ENCODE data around the gene NUDT17.
"Not testable (repeated sequence)": the region's sequence is repeated elsewhere in the genome, so short reads cannot be mapped to it uniquely, and the experiment has no call there.

The NUDT17 gene

GRCh38 chr1:145822779-145823331, 22.6 kb upstream of the NUDT17 start:
- not testable (repeated sequence) for H3K9ac ChIP-seq (ENCODE audit: low read depth in 1 of 2, low read length in 2 of 2)

GRCh38 chr1:145823565-145824498, 21.6 kb upstream of the NUDT17 start, which contains the start of the genes POLR3C and RNF115:
Gene POLR3C, plus strand, starts transcription at chr1:145824200. Its CDS starts 1,577 bp downstream, at chr1:145825777.
Gene RNF115, minus strand, starts transcription at chr1:145824095. Its CDS starts 222 bp downstream, at chr1:145823873.
- no peaks in the 10 kb centered on the region for H3K9me3 ChIP-seq (ENCODE audit: control insufficient read depth in 2 of 2, low read length in 2 of 2)
- peak within 1 kb of the TSS; percentile 66 to 79 for H3K9ac ChIP-seq (ENCODE audit: low read depth in 1 of 2, low read length in 2 of 2)
- H3K4me3 ChIP-seq (ENCODE audit: low read length in 2 of 2), result peak within 1 kb of the TSS; percentile 80 to 91
- H3K27me3 ChIP-seq (ENCODE audit: control insufficient read depth in 2 of 2, insufficient read depth in 2 of 2, low read length in 2 of 2), result no peaks in the 10 kb centered on the region
- H3K36me3 ChIP-seq (ENCODE audit: control insufficient read depth in 2 of 2, insufficient read depth in 2 of 2, low read length in 2 of 2), result peaks cover 24 to 26% of the 10 kb centered on the region in 2 donors
- H3K4me1 ChIP-seq (ENCODE audit: control insufficient read depth in 2 of 2, insufficient read depth in 2 of 2, low read length in 2 of 2), result no peaks in the 10 kb centered on the region
- peak within 1 kb of the TSS; percentile 72 to 89 for H3K27ac ChIP-seq (ENCODE audit: low read depth in 2 of 2, low read length in 2 of 2)

More at GRCh38 chr1:145822779-145823331, 22.6 kb upstream of the NUDT17 start:
- not testable (repeated sequence) for H3K27me3 ChIP-seq (ENCODE audit: control insufficient read depth in 2 of 2, insufficient read depth in 2 of 2, low read length in 2 of 2); H3K4me1 ChIP-seq (ENCODE audit: control insufficient read depth in 2 of 2, insufficient read depth in 2 of 2, low read length in 2 of 2); H3K4me3 ChIP-seq (ENCODE audit: low read length in 2 of 2); H3K27ac ChIP-seq (ENCODE audit: low read depth in 2 of 2, low read length in 2 of 2); H3K9me3 ChIP-seq (ENCODE audit: control insufficient read depth in 2 of 2, low read length in 2 of 2)
- peaks cover 14 to 16% of the 10 kb centered on the region in 2 donors for H3K36me3 ChIP-seq (ENCODE audit: control insufficient read depth in 2 of 2, insufficient read depth in 2 of 2, low read length in 2 of 2)

- H3K27me3 ChIP-seq (ENCODE audit: control insufficient read depth in 2 of 2, insufficient read depth in 2 of 2, low read length in 2 of 2), result no peaks in the 10 kb centered on the region
- H3K27ac ChIP-seq (ENCODE audit: low read depth in 2 of 2, low read length in 2 of 2), result peak overlapping the region; percentile 72 to 89
- peaks cover 31 to 32% of the 10 kb centered on the region in 2 donors for H3K36me3 ChIP-seq (ENCODE audit: control insufficient read depth in 2 of 2, insufficient read depth in 2 of 2, low read length in 2 of 2)
- peak overlapping the region; percentile 80 to 91 for H3K4me3 ChIP-seq (ENCODE audit: low read length in 2 of 2)
- H3K9ac ChIP-seq (ENCODE audit: low read depth in 1 of 2, low read length in 2 of 2), result peak overlapping the region; percentile 66 to 79
- H3K9me3 ChIP-seq (ENCODE audit: control insufficient read depth in 2 of 2, low read length in 2 of 2), result no peaks in the 10 kb centered on the region
- no peaks in the 10 kb centered on the region for H3K4me1 ChIP-seq (ENCODE audit: control insufficient read depth in 2 of 2, insufficient read depth in 2 of 2, low read length in 2 of 2)
Observed at GRCh38 chr1:145824499-145824842, 21.0 kb upstream of the NUDT17 start.

GRCh38 chr1:145826030-145826429, 19.4 kb upstream of the NUDT17 start:
- Histone ChIP-seq H3K4me3 (ENCODE audit: low read length in 2 of 2) (no peak overlapping the region), H3K9me3 (ENCODE audit: control insufficient read depth in 2 of 2, low read length in 2 of 2) (no peaks in the 10 kb centered on the region), H3K27ac (ENCODE audit: low read depth in 2 of 2, low read length in 2 of 2) (no peak overlapping the region), H3K4me1 (ENCODE audit: control insufficient read depth in 2 of 2, insufficient read depth in 2 of 2, low read length in 2 of 2) (no peaks in the 10 kb centered on the region), H3K9ac (ENCODE audit: low read depth in 1 of 2, low read length in 2 of 2) (no peak overlapping the region), H3K36me3 (ENCODE audit: control insufficient read depth in 2 of 2, insufficient read depth in 2 of 2, low read length in 2 of 2) (peaks cover 45 to 47% of the 10 kb centered on the region in 2 donors), H3K27me3 (ENCODE audit: control insufficient read depth in 2 of 2, insufficient read depth in 2 of 2, low read length in 2 of 2) (no peaks in the 10 kb centered on the region)

- Histone ChIP-seq H3K27ac (ENCODE audit: low read depth in 2 of 2, low read length in 2 of 2) (no peak overlapping the region), H3K9me3 (ENCODE audit: control insufficient read depth in 2 of 2, low read length in 2 of 2) (no peaks in the 10 kb centered on the region), H3K9ac (ENCODE audit: low read depth in 1 of 2, low read length in 2 of 2) (no peak overlapping the region), H3K4me1 (ENCODE audit: control insufficient read depth in 2 of 2, insufficient read depth in 2 of 2, low read length in 2 of 2) (no peaks in the 10 kb centered on the region), H3K4me3 (ENCODE audit: low read length in 2 of 2) (no peak overlapping the region), H3K27me3 (ENCODE audit: control insufficient read depth in 2 of 2, insufficient read depth in 2 of 2, low read length in 2 of 2) (no peaks in the 10 kb centered on the region), H3K36me3 (ENCODE audit: control insufficient read depth in 2 of 2, insufficient read depth in 2 of 2, low read length in 2 of 2) (peaks cover 56 to 61% of the 10 kb centered on the region in 2 donors)
Observed at GRCh38 chr1:145827966-145828365, 17.5 kb upstream of the NUDT17 start.

- H3K9ac ChIP-seq (ENCODE audit: low read depth in 1 of 2, low read length in 2 of 2), result no peak overlapping the region
- peaks cover 62 to 66% of the 10 kb centered on the region in 2 donors for H3K36me3 ChIP-seq (ENCODE audit: control insufficient read depth in 2 of 2, insufficient read depth in 2 of 2, low read length in 2 of 2)
Observed at GRCh38 chr1:145828367-145829026, 16.9 kb upstream of the NUDT17 start.

GRCh38 chr1:145830810-145831209, 14.6 kb upstream of the NUDT17 start:
- peaks cover 70 to 82% of the 10 kb centered on the region in 2 donors for H3K36me3 ChIP-seq (ENCODE audit: control insufficient read depth in 2 of 2, insufficient read depth in 2 of 2, low read length in 2 of 2)
- H3K9ac ChIP-seq (ENCODE audit: low read depth in 1 of 2, low read length in 2 of 2); H3K27ac ChIP-seq (ENCODE audit: low read depth in 2 of 2, low read length in 2 of 2); H3K4me1 ChIP-seq (ENCODE audit: control insufficient read depth in 2 of 2, insufficient read depth in 2 of 2, low read length in 2 of 2); H3K27me3 ChIP-seq (ENCODE audit: control insufficient read depth in 2 of 2, insufficient read depth in 2 of 2, low read length in 2 of 2); H3K9me3 ChIP-seq (ENCODE audit: control insufficient read depth in 2 of 2, low read length in 2 of 2); H3K4me3 ChIP-seq (ENCODE audit: low read length in 2 of 2): not testable (repeated sequence)

More at GRCh38 chr1:145828367-145829026, 16.9 kb upstream of the NUDT17 start:
- H3K9me3 ChIP-seq (ENCODE audit: control insufficient read depth in 2 of 2, low read length in 2 of 2), result no peaks in the 10 kb centered on the region
- H3K27ac ChIP-seq (ENCODE audit: low read depth in 2 of 2, low read length in 2 of 2), result no peak overlapping the region
- H3K4me1 ChIP-seq (ENCODE audit: control insufficient read depth in 2 of 2, insufficient read depth in 2 of 2, low read length in 2 of 2), result no peaks in the 10 kb centered on the region
- no peak overlapping the region for H3K4me3 ChIP-seq (ENCODE audit: low read length in 2 of 2)
- H3K27me3 ChIP-seq (ENCODE audit: control insufficient read depth in 2 of 2, insufficient read depth in 2 of 2, low read length in 2 of 2), result no peaks in the 10 kb centered on the region

GRCh38 chr1:145837656-145838055, 7.8 kb upstream of the NUDT17 start:
- no peak overlapping the region for H3K9ac ChIP-seq (ENCODE audit: low read depth in 1 of 2, low read length in 2 of 2)
- H3K36me3 ChIP-seq (ENCODE audit: control insufficient read depth in 2 of 2, insufficient read depth in 2 of 2, low read length in 2 of 2), result peaks cover 60 to 89% of the 10 kb centered on the region in 2 donors
- H3K27me3 ChIP-seq (ENCODE audit: control insufficient read depth in 2 of 2, insufficient read depth in 2 of 2, low read length in 2 of 2), result no peaks in the 10 kb centered on the region
- no peaks in the 10 kb centered on the region for H3K4me1 ChIP-seq (ENCODE audit: control insufficient read depth in 2 of 2, insufficient read depth in 2 of 2, low read length in 2 of 2)
- no peaks in the 10 kb centered on the region for H3K9me3 ChIP-seq (ENCODE audit: control insufficient read depth in 2 of 2, low read length in 2 of 2)
- no peak overlapping the region for H3K4me3 ChIP-seq (ENCODE audit: low read length in 2 of 2)
- no peak overlapping the region for H3K27ac ChIP-seq (ENCODE audit: low read depth in 2 of 2, low read length in 2 of 2)

GRCh38 chr1:145843031-145843430, 2.4 kb upstream of the NUDT17 start:
- no peak overlapping the region for H3K9ac ChIP-seq (ENCODE audit: low read depth in 1 of 2, low read length in 2 of 2)
- no peak overlapping the region for H3K4me3 ChIP-seq (ENCODE audit: low read length in 2 of 2)
- H3K4me1 ChIP-seq (ENCODE audit: control insufficient read depth in 2 of 2, insufficient read depth in 2 of 2, low read length in 2 of 2), result peaks cover 5 to 13% of the 10 kb centered on the region in 2 donors
- no peaks in the 10 kb centered on the region for H3K27me3 ChIP-seq (ENCODE audit: control insufficient read depth in 2 of 2, insufficient read depth in 2 of 2, low read length in 2 of 2)
- peaks cover 32 to 45% of the 10 kb centered on the region in 2 donors for H3K36me3 ChIP-seq (ENCODE audit: control insufficient read depth in 2 of 2, insufficient read depth in 2 of 2, low read length in 2 of 2)
- no peaks in the 10 kb centered on the region for H3K9me3 ChIP-seq (ENCODE audit: control insufficient read depth in 2 of 2, low read length in 2 of 2)
- no peak overlapping the region for H3K27ac ChIP-seq (ENCODE audit: low read depth in 2 of 2, low read length in 2 of 2)

GRCh38 chr1:145845144-145845513, 301 bp upstream of the NUDT17 start:
- peak overlapping the region in 1 of 2 donors; percentile 74 for H3K27ac ChIP-seq (ENCODE audit: low read depth in 2 of 2, low read length in 2 of 2)
- H3K4me1 ChIP-seq (ENCODE audit: control insufficient read depth in 2 of 2, insufficient read depth in 2 of 2, low read length in 2 of 2), result peaks cover 5 to 13% of the 10 kb centered on the region in 2 donors
- no peaks in the 10 kb centered on the region for H3K27me3 ChIP-seq (ENCODE audit: control insufficient read depth in 2 of 2, insufficient read depth in 2 of 2, low read length in 2 of 2)
- peak overlapping the region; percentile 71 to 73 for H3K4me3 ChIP-seq (ENCODE audit: low read length in 2 of 2)
- H3K9ac ChIP-seq (ENCODE audit: low read depth in 1 of 2, low read length in 2 of 2), result peak overlapping the region; percentile 81 to 82
- H3K9me3 ChIP-seq (ENCODE audit: control insufficient read depth in 2 of 2, low read length in 2 of 2), result no peaks in the 10 kb centered on the region
- peaks cover 23 to 40% of the 10 kb centered on the region in 2 donors for H3K36me3 ChIP-seq (ENCODE audit: control insufficient read depth in 2 of 2, insufficient read depth in 2 of 2, low read length in 2 of 2)
